Measurements from ENCODE around the gene SLC41A3.

- TF ChIP-seq, protein P1, sequence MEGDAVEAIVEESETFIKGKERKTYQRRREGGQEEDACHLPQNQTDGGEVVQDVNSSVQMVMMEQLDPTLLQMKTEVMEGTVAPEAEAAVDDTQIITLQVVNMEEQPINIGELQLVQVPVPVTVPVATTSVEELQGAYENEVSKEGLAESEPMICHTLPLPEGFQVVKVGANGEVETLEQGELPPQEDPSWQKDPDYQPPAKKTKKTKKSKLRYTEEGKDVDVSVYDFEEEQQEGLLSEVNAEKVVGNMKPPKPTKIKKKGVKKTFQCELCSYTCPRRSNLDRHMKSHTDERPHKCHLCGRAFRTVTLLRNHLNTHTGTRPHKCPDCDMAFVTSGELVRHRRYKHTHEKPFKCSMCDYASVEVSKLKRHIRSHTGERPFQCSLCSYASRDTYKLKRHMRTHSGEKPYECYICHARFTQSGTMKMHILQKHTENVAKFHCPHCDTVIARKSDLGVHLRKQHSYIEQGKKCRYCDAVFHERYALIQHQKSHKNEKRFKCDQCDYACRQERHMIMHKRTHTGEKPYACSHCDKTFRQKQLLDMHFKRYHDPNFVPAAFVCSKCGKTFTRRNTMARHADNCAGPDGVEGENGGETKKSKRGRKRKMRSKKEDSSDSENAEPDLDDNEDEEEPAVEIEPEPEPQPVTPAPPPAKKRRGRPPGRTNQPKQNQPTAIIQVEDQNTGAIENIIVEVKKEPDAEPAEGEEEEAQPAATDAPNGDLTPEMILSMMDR (conservative IDR thresholded peaks at IDR 0.05; ENCODE audit: low read length) = no peak
- no peak for TF ChIP-seq EZH2phosphoT487 (IDR thresholded peaks at IDR 0.05; ENCODE audit: borderline replicate concordance)
These were observed 21.8 kb upstream of the SLC41A3 start for GRCh38 chr3:126105691-126106187.

All from Loucy (cell line).